ENCODE measurements around the gene PPP1R12B.
"Not testable (repeated sequence)": the region's sequence is repeated elsewhere in the genome, so short reads cannot be mapped to it uniquely, and the experiment has no call there.

The PPP1R12B gene

DNA sequence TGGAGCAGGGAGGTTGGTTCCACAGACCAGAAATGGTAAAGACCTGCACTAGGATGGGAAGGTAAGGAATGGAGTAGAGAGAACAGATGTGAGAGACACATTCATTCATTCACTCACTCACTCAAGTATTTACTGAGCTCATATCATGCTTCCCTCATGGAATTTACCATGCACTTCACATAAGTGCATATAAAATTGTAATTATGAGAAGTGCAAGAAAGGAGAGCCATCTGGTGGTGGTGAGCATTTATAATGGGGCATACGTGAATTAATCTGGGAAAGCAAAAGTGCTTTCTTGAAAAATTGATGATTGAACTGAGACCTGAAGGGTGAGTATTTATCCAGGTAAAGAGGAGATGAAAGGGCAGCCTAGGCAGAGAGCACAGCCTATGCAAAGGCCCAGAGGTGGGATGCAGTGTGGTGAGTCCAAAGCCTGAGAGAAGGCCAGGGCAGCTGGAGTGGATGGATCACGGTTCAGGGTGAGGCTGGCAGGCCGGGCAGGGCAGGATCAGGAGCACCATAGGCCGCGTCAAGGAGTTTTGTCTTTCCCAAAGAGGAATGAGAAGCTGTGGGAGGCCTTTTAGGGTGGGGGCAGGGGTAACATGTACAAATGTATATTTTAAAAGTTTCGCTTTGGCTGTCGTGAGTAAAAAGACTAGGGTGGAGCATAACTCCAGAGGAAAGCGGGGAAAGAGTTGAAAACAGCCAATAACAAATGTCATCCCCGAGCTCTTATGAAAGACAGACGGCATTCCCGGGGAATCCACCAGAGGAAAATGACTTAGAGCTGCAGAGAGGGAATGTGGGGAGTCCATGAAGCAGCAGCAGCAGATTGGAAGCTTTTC, 266.1 kb downstream of the PPP1R12B start:
- not testable (repeated sequence) for DNase-seq (ENCODE audit: low spot score)

DNA sequence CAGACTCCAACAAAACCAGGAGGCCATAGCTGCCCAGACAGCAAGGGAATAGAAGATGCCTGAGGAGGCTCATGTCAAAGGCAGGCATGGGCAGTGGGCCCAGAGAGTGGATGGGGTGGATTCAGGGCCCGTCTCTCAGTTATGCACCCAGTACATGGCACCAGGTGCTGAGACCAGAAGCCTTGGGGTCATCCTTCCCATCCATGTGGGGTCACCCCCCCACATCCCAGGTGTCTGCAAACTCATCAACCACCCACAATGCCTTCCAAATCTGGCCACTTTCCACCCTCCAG, 266.7 kb downstream of the PPP1R12B start:
- DNase-seq (ENCODE audit: low spot score), result not testable (repeated sequence)

DNA sequence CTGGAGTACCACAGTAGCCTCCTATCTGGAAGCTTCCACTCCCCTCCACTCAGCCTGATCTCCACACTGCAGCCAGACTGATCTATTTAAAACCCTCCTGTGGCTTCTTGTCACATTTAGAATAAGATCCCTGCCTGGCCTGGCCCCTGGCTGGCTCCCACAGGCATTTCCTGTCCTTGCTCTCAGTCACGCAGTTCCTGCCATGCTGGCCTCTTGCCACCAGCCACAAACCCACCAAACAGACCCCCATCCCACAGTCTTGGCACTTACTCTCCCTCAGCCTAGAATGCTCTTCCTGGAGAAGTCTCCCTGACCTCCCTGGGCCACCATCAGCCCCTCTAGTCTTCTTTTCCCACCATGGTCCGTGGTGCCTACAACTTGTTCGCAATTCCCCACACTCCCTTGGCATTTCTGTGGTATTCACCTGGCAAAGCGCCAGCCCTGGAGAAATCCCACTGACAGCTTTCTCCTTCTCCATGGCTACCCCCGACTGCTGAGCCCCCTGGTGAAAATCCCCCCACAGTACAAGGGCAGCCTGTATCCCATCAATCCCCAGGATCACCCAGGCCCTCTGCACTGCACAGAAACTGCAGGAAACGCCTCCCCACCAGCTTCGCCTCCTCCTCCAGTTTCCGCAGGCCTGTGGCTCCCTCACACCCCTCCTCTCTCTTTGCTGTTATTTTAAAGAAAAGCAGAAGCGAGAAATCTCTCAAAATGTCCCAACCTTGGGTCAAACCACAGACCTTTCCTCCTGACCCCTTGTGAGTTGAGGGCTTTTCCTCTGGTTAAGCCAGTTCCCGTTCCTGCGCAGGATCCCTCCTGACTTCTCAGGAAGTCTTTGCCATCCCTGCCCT, 267.2 kb downstream of the PPP1R12B start:
- peak; percentile 64 for DNase-seq (ENCODE audit: low spot score)

DNA sequence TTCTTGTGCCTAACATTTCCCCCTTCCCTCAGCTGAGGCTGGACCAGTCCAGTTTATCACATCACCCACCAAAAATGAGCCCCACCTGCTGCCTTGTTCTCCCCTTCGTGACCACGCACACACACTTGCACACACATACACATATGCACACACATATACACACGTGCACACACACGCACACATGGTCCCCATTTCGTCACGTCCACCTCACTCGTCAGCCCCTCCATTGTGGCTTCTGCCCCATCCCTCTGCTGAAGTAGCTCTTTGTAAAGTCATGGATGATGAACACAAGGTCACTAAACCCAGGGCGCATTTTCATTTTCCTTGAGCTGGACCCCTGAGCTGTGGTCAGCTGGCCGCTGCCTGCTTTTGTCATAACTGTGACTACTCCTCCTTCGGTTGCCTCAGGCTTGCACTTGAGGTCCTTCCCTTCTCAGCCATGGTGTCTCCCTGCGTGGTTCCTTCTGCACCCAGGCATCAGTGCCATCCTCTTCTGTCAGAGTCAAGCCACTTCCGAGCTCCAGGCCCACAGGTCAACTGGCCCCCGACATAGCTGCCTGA, 267.9 kb downstream of the PPP1R12B start:
- no peak for DNase-seq (ENCODE audit: low spot score)

DNA sequence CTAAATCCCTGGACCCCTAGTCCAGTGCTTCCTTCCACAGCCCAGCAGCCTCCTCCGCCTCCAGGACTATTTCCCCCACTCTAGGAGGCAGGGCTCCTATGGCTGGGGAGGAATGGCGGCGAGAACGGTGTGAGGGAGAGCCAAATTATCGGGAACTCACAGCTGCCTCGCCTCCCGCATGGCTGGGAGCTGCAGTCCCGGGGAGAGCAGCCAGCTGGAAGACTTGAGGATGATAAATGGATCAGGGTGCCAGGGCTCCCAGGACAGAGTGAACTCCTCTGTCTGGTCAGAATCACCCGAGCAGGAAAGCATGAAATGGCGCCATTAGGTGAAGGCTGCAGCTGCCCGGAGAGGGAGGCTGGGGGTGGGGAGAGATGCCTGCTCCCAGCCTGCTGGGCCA, 270.5 kb downstream of the PPP1R12B start:
- not testable (repeated sequence) for DNase-seq (ENCODE audit: low spot score)

DNA sequence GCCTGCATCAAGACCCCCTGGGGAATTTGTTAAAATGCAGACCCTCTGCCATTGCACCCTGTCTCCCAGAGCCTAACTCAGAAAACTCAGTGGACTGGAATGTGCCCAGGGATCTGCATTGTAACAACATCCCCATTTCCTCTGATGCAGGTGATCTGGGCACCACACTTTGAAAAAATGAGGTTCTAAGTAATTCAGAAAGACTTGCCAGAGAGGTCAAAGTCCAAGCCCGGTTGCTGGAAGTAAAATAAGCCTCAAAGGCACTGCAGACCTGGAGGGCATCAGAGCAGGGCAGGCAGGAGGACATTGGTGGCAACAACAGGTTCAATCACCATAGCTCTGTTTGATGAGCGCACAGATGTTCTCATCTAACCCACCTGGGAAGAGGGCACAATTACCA, 271.0 kb downstream of the PPP1R12B start:
- DNase-seq (ENCODE audit: low spot score), result no peak

DNA sequence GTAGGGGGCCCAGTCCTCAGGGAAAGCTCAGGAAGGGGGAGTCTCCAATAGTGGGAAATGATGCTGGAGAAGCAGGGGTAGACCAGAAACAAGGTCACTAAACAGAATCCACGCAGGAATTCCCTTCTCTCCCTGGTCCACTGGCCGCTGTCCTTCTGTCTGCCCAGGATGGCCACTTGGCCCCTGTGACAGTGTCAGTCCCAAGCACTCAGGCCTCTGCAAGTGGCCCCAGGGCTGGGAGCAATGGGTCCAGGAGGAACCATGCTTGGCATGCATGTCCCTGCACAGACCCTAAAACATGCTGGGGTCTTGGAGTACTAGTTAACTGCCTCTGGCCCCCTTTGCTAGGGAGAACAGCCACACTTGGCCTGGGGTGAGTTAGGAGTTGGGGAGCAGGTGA, 271.5 kb downstream of the PPP1R12B start:
- DNase-seq (ENCODE audit: low spot score), result not testable (repeated sequence)

DNA sequence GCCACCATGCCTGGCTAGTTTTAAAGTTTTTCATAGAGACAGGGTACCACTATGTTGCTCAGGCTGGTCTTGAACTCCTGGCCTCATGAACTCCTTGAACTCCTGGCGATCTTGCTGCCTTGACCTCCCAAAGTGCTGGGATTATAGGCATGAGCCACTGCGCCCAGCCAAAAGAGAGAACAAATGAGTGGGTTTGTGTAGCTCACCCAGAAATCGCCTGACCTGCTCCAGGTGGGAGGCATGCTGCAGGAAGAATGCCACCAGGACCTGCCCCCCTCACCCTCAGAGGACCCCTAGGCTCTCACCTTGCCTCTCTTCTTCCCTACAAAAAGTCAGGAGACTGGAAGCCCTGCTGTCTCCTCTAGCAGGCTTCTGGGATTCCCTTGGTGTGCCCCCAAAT, 272.9 kb downstream of the PPP1R12B start:
- no peak for DNase-seq (ENCODE audit: low spot score)

DNA sequence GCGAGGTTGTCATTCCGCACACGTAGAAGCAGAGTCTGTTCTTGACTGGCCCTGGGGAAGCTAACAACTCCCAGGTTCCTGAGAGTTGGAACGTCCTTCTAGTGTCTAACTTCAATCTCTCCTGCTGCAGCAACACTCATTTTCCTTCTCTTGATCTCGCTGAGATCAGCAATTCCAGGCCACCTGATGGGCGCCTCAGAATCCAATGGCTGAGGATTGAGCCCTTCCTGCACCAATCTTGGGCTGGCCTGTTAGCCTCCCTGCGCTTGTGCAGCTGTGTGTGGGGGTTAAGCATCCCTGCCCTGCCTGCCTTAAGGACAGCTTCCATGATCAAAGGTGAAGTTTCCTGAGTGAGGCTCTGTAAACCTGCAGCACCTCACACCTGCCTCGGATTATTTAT, 273.9 kb downstream of the PPP1R12B start:
- DNase-seq (ENCODE audit: low spot score), result no peak

DNA sequence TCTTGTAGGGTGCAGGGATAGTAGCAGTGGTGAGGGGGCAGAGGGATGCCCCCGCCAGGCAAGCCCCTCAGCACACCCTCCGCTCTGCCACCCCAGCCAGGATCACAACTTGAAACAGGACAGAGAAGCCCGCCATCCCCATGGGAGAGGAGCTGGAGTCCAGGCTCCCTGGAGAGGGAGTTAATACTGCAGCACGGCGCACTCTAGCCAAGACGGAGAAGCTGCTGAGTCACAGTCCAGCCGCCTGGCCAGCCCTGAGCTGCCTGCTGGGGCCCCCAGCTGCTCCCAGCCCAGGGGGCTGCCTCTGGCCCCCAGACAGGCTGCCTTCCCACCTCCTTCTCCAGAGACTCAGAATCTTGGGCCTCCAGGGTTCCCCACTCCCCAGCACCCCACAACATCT, 274.6 kb downstream of the PPP1R12B start:
- DNase-seq (ENCODE audit: low spot score), result peak; percentile 66

DNA sequence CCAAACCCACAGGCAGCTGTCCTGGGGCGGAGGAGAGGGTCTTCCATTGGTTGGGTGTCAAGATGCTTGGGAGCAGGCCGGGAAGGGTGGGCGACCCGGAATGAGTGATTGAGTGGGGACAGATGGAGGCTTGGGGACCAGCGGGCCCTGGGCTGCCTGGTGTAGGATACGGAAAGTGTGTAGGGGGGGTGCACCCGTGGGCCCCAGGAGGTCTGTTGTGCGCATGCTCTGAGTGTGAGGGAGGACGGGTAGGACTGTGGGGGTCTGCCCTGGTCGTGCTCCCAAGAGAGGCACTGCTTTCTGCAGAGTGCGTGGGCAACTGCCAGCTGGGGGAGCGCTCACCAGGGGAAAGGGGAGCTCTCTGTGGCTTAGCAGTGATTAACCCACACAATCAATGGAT, 275.0 kb downstream of the PPP1R12B start:
- not testable (repeated sequence) for DNase-seq (ENCODE audit: low spot score)

DNA sequence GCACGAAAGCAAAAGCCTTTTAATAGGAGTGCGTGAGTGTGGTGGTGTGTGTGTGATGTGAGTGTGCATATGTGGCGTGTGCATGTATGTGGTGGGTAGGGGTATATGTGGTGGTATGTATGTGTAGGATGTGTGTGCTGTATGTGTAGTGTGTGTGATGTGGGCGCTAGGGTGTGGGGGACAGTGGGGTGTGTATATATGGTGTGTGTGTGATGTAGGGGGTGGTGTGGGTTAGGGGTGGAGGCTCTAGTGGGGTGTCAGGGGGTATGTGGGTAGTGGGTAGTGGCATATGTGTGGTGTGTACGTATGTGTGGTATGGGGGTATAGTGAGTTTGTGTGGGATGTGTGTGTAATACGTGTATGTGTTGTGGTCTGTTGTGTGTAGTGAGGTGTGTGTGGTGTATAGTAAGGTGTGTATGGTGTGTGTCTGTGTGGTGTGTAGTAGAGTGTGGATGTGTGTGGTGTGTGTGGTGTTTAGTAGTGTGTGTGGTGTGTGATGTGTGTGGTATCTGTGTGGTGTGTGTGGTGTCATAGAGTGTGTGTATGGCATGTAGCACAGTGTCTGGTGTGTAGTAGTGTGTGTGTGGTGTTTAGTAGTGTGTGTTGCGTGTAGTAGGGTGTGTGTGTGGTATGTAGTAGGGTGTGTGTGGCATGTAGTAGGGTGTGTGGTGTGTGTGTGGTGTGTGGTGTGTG, 275.7 kb downstream of the PPP1R12B start:
- no peak for DNase-seq (ENCODE audit: low spot score)

DNA sequence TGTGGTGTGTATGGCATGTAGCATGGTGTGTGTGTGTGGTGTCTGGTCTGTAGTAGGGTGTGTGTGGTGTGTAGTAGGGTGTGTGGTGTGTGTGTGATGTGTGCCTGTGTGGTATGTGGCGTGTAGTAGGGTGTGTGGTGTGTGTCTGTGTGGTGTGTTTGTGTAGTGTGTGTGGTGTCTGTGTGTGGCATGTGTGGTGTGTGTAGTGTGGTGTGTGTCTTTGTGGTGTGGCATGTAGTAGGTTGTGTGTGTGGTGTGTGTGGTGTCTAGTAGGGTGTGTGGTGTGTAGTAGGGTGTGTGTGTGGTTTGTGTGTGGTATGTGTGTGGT, 276.2 kb downstream of the PPP1R12B start:
- DNase-seq (ENCODE audit: low spot score), result no peak

DNA sequence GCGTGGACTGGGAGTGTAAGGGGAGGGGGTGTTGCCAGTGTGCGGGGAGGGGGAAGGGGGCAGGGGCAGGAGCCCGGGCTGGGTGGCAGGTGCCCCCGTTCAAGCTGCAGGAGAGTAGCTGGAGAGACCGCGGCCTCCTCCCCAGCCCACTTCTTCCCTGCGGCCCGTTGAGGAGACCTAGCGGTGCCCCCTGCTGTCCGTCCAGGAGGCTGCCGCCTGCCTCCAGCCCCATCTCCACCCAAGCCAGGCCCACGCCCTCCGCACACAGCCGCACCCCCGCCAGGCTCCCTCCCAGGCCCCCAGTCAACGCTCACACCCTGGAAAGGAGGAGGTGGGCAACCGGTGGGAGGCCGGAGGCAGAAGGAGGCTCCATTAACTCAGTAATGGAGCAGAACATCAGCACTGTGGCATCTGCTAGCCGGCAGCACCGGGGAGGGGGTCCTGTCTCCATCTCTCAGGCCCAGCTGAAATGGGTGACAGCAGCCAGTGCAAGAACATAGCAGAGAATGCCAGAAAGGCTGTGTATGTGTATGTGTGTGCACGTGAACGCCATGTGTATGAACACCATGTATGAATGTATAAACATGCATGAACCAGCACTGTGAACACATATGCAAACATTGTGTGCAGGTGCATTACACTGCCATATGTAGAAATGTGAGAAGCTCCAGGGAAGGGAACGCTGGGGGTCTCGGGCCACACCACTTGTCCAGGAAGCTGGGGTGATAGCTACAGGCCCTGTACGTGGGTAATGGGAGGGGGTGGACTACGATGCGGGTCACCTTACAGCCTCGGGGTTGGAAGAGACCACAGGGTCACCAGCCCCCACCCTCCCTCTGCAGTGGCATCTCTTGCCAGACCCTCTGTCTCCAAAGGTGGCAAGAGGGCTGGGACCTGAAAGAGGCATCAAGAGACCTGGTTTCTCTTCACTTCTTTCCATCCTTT, 277.2 kb downstream of the PPP1R12B start:
- peak; percentile 87 for DNase-seq (ENCODE audit: low spot score)

DNA sequence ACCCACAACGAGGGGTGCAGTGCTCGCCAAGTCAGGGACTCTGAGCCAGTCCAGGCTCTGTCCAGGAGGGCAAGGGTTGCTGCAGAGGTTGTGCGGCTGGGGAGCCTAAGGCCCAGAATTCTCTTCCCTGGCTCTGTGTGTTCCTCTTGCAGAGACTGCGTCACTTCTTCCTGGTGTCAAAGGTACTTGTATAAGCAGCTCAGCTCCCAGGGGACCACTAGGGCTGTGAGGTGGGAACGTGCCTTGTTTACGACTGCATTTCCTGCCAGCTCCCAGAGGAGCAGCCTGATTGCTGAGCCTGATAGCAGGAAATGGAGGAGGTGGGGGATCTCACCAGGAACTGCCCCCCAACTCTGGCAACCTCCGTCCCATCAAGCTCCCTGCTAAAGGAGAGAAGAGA, 278.5 kb downstream of the PPP1R12B start:
- not testable (repeated sequence) for DNase-seq (ENCODE audit: low spot score)

DNA sequence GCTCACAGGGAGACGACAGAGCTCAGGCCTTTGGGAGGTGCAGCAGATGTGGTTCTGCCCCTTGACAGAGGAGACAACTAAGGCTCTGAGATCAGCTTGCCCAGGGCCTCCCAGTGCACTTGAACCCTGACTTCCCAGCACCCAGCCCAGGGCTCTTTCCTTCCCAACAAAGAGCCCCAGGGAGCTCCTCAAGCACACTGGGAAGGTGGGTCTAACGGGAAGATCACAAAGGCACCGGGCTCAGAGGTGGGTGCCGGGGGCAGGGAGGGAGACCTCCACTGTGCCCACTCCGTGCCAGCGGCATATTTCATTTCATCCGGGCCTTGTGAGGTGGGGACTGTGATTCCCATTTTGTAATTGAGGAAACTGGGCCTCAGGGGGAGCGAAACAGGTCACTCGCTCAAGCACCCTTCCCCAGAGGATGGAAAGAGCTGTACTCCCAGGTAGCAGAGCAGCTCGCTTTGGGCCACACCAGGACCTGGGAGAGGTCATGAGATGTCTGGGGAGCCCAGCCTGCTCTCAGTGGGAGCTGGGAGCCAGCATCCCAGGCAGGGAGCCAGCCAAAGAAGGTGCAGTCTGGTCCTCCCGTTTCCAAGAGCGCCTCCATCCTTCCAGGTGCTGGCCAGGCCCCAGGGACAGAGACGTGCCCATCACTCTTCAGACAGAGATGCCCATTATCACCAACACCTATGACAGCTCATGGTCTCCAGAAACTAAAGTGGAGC, 279.5 kb downstream of the PPP1R12B start:
- DNase-seq (ENCODE audit: low spot score), result no peak

DNA sequence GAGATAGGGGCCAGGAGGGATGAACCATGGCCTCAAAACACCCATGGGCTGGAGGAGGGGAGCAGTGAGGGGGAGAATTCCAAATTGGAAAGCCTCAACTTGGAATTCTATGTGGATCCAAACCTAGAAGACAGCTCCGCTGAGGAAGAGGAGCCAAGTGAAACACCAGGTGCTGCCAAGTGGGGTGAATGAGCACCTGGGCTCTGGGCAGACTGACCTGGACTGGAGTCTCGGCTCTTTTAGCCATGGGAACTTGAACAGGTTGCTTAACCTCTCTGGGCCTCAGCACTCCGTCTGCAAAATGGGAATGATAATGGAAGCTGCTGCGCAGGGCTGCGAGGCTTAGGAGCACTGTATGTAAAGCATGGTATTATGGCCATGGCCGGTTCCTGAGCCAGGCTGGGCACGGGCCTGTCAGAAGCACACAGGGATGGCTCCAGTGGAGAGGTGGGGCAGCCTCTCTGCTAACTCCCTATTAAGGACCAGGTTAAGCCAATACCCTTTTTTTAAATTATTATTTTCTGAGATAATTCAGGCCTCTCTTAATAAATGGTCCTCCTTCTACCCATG, 280.2 kb downstream of the PPP1R12B start:
- no peak for DNase-seq (ENCODE audit: low spot score)

DNA sequence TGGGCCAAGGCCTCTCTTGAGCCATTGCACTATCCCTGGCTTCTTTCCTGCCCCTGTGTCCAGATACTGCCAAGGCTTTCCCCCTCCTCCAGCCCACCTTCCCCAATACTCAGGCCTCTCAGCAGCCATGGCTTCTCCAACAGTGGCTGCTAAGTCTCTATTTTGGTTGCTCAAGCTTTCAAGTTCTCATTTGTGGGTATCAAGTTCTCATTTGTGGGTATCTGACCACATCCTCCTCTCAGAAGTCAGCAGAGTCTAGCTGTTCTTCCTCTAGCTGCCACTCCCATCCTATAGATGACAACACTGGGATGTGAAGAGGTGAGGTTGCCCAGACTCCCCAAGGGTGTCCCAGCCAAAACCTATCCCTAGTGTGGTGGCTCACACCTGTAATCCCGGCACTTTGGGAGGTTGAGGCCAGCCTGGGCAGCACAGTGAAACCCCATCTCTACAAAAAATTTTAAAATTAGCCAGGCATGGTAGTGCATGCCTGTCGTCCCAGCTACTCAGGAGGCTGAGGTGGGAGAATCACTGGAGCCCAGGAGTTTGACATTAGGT, 280.8 kb downstream of the PPP1R12B start:
- not testable (repeated sequence) for DNase-seq (ENCODE audit: low spot score)

DNA sequence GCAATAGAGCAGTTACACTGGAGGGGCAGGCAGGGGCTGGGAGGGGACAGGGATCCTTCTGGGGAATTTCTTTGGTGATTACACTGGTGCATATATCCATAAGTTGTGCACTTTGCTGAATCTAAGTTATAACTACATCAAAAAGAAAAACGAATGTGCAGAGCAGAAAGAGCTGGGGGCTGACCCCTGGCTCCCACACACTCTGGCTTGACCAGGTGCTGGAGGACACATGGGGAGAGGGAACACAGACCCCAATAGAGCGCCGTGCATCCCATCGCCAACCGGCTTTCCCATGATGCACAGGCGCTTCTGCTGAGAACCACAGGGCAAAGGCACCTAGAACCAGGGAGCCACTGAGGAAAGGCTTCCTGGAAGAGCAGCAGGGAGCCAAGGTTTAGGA, 281.6 kb downstream of the PPP1R12B start:
- DNase-seq (ENCODE audit: low spot score), result not testable (repeated sequence)

DNA sequence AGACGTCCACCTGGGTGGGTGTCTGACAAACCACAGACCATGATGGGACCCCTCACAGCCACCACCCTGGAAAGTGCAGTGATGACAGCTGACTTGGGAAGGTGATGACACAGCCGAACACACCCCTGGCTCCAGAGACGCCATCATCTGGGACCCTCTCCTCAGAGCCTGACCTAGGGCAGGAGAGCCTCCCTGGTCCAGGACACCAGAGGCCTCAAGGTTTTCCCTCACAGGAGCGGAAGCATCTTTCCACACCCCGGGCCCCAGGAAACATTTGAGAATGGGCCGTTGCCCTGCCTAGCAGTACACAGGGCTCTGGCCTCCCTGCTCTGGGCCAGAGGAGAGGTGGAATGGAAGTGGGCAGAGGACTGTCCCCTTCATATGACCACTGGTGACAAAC, 282.0 kb downstream of the PPP1R12B start:
- no peak for DNase-seq (ENCODE audit: low spot score)

All from hepatic stellate cell (primary cell).